Stimulated activated CD4-positive, alpha-beta T cell treated with anti-CD3 and anti-CD28 coated beads, TNF-alpha, amount 100 ng/mL, for 4 hours (primary cell): ENCODE measurements around the gene UROS.

Source experiments
- DNase-seq, 3 experiments: peaks; one replicate each; pipeline ENCODE4 v3.0.0-alpha.2; 2020; ENCODE audit warnings: low read depth in 3 of 3

UROS gene

GRCh38 chr10:125822878-125823662 lies at the start of gene UROS, which contains the start of gene BCCIP:
UROS (minus strand) TSS chr10:125823258; CDS start chr10:125816499, 6,759 bp downstream.
BCCIP (plus strand) TSS chr10:125823546; CDS start chr10:125823558, 12 bp downstream.
- peak; percentile 77 to 87 (median 85) for DNase-seq

DNA sequence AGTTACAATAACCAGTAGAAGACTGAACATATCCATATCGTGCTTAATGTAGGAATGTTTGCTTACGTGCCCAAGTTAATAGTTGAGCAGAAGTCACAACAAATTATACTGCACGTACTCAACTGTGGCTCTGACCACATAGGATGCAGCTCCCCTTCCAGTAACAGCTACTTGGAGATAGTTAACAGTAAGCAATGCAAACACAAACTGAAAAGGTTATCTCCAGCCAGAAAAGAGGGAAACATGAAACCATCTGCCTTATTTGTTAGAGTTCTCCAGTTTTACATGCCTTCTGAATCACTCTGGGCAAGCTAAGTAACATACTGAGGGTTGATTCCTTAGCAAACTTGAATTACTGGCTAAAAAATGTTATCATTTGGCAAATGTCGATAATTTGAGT lies 48.3 kb upstream of the UROS start:
- no peak for DNase-seq

DNA sequence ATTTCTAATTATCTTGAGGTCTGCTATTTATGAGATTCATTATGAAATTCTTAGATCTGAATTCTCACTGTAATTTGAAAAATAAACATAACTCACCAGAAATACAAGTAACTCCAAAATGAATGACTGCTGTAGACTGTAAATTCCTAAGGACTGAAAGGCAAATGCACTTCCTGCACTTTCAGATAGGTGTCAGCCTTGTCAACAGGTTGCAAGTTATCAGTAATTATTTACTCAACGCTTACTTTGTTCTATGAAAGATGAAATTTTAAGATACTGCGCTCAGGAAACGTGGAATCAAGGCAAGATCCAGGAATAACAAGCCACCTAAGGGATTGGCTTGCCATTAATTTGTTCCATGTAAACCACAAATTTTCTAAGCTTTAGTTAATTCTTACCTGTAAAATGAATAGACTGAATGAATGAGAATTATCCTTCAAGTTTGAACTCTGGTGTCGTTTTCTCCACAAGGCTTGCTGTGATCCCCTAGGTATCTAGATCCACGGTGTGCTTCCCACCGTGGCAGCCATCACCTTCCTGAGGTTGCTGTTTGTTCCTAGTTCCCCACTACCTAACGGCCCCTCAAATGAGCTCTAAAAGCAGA lies 45.4 kb upstream of the UROS start:
- DNase-seq = no peak

GRCh38 chr10:125866421-125867029 lies 43.5 kb upstream of the UROS start:
- no peak for DNase-seq

- DNase-seq = no peak
These were observed 42.1 kb upstream of the UROS start for GRCh38 chr10:125865120-125865519.

GRCh38 chr10:125859128-125859817 lies 36.2 kb upstream of the UROS start:
- no peak for DNase-seq

DNA sequence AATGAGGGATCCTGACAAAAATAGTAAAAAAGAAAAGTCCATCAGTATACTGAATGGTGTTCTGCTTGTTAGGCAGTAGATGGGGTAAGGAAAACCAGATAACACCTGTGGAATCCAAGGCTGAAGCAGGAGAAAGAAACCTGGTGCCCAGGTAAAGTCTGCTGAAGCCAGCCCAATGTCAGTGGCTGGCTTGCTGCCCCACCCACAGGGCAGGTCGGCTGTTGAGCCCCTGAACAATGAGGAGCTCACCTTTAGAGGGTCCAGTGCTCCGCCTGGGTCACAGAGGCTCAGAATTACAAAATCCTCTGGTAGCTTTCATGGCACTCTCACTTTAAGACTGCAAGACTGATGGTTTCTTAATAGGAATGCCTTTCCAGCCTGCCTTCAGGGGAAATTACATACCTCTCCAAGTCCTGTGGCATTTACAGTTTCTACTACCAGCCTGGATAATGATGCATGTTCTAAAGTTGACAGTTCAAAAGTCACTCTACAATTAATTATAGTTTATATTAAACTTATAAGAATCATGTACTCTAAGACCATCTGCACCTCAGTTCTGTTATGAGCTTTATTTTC lies 34.2 kb upstream of the UROS start:
- DNase-seq = no peak

DNA sequence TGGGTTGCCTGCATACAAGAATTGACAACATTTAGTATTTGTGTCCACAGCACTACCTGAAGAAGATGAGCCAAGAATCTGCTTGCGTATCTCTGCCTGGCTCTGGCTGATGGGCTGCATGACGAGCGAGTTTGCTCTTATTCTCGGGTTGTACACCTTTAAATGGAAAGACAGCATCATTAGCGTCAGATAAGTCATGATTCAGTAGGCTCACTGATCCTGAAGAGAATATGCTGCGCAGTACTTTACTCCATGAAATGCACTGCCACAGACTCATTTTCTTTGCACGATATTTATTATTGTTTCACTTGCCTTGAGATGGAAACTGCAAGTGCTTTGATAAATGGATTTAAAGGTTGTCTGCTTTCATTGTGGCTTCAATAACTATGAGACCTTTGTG lies 29.4 kb upstream of the UROS start:
- DNase-seq = no peak

DNA sequence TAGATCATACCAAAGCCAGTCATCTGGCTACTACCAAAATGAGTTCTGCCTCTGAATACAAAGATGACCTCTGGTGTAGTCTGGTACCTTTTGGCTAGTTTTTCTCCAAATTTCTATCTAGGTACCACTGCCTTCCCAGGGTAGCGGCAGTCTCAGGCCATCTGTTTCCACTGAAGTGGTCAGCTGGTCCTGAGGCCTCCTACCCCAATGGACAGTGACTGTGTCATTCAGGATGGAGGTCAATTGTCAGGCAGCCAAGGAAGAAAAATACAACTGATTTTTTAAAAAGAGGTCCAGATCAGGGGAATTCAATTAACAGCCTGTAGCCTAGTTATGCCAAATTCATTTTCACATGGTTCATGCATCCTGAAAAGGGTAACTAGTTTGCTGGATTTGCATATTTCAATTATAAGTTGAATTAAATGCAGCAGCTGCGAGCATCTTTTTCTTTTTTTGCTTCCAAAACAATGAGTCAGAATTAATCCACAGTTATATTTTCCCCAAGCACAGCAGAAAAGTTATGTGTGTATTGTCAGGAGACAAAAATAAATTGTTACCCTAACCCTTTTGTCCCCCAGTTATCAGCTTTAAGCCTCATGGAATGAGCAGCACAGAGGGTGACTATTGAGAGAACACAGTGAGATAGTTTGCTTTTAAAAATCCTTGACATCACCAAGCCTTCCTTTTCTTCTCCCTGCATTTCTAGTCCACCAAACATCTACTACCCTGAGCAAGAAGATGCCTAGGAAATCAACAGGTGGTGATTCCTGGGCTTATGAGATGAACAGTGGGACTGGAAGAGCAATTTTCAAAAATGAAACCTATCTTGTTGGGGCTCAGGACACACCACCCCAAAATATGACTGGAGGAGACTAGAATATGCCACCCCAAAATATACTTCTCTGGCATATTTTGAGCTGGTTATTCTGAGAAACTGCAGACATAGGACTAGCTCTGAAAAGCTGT lies 28.0 kb upstream of the UROS start:
- DNase-seq = no peak

GRCh38 chr10:125849448-125849847 lies 26.4 kb upstream of the UROS start:
- DNase-seq = no peak

DNA sequence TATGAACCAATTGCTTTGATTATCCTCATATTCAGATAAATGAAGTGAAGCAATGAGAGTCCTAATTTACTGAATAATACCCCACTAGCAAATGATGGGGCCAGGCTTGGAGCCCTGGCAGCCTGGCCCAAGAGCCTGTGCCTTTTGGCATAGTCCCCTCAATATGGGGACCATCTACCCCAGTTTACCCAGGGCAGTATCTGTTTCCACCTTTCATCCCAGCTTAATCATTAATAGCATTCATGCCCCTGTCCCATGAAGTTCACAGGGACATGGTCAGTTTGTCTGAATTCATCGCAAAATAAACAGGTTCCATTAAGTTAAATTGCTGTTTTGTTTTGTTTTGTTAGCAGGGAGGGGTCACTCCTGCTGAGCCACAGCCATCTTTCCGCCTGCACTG lies 25.8 kb upstream of the UROS start:
- no peak for DNase-seq

- no peak for DNase-seq
These were observed 25.3 kb upstream of the UROS start for GRCh38 chr10:125848371-125848770.

DNA sequence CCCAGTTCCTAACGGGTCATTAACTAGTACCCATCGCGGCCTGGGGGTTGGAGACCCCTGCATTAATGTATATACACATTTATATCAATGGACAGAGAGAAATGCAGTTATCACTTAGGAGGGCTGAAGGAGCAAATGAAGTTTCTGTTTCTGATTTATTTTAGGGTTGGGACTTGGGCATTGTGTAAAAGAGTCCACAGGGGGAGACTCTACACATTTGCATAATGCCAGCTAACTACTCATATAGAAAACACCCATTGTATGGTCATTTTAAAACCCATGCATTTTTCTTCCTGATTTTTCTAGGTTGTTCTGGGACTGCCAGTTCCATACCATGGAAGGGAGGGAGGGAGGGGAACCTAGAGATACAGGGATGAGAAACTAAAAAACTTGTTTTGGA lies 23.8 kb upstream of the UROS start:
- no peak for DNase-seq

- DNase-seq = no peak
These were observed 22.6 kb upstream of the UROS start for GRCh38 chr10:125845617-125846016.

DNA sequence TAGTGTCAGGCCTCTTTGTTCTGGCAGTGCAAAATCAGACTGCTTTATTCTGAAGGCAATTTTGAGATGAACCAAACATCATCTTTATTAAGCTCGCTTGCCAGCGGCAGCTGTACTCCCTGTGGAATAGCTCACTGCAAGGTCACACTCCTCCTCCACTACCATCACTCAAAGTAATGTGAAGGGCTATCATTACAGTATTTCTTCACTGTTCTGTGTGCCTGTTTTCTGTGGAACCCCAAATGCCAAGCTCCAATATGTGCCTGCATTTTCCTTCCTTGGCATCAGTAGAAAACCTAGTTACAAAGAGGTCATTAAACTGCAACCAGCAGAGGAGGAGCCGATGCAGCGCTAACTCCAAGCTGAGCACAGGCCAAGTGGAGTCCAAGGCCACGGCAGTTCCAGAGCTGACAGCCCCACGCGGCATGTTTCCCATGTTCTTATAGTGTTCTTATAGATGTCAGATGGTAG lies 21.7 kb upstream of the UROS start:
- DNase-seq = no peak

DNA sequence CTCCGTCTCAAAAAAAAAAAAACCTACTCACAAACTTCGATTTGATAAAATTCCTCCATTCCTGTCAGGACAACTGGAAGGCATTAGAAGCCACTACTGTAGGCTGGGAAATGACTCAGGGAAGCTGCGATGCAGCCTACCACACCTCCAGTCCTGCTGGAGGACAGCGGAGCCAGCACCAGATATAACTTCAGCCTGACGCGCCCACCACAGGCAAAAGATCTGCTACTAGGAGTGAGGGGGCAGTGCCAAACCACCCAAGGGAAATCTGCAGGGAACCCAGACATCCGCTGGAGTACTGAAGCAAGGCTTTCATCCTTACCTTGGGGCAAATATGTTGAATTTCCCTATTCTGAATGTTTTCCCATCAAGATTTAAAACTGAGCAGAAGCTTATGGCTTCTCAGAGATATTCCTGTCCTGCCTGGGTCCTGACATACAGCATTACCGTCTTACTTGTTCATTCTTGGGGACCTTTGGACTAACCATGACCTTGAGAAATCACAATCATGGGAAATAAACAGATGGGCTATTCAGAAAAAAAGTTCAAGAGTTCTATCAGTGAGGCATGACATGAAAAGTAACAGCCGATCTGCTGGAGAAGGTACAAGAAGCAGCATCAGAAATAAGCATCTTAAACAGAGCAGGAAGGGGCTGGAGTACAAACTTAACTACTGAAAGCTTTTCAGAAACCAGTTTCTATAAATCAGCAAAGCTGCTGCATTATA lies 20.7 kb upstream of the UROS start:
- no peak for DNase-seq

GRCh38 chr10:125840955-125841354 lies 17.9 kb upstream of the UROS start:
- no peak for DNase-seq

DNA sequence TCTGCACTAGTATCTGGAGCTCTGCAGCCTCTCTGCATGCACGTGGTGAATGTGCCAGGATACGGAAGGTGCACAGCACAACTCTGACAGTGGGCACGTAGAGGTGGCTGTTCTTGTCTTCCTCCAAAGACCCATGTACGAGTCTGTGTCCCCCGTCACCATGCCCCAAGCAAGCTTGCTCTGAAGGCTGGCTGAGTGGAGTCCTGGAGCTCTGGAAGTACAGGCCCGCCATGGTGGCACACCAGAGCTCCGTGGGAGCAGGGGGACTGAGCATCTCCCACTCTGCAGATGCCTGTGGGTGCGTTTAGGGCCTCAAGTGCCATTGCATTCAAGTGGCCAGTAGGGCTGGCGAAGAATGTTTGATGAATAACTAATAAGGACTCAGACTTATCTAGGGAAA lies 17.3 kb upstream of the UROS start:
- DNase-seq = no peak

DNA sequence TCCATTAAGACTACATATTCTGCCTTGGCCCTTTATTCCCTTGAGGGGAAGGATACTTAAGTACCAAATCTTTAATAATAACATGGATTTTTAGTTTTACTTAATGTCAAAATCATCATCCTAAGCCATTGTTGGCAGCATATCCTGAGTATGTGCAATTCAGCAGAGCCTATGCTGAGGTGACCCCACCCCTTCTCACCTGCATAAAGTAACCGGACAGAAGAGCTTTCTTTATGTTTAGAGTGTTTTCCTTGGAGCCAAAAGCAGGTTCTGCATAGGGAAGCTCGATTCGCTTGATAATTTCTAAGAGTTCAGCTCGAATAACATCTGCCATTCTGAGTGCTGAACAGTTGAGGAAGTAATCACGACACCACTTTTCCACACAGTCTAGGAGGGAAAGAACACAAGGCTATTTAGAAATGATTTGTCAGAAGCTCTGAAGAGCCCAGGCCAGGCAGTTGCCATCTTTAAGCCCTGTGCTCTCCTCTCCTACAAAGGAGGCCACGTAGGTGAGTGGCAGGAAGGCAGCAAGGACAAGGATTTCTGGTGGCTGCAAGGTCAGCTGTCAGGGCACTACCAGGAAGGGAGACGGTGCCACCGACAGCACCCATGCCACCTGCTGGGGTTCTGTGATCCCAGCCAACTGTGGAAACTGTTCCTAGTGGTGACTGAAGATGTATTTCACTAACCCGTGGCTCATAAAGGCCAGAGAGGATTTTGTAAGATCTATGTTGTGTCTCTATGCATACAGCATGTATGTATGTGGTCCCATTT lies 15.9 kb upstream of the UROS start:
- no peak for DNase-seq
